GM21360 (cell line): ENCODE measurements around the gene C1QTNF9.
A peak's percentile ranks its signal among the peaks of the same experiment; 100 is the strongest.
"Not testable (repeated sequence)": the region's sequence is repeated elsewhere in the genome, so short reads cannot be mapped to it uniquely, and the experiment has no call there.

Experiments used
- ATAC-seq: cut with Tn5 transposase; IDR thresholded peaks from one replicate; pipeline ENCODE4 v1.9.1; 2021; ENCODE audit warnings: mild to moderate bottlenecking, moderate library complexity; ENCODE audit not compliant: unreplicated experiment

C1QTNF9 gene

DNA sequence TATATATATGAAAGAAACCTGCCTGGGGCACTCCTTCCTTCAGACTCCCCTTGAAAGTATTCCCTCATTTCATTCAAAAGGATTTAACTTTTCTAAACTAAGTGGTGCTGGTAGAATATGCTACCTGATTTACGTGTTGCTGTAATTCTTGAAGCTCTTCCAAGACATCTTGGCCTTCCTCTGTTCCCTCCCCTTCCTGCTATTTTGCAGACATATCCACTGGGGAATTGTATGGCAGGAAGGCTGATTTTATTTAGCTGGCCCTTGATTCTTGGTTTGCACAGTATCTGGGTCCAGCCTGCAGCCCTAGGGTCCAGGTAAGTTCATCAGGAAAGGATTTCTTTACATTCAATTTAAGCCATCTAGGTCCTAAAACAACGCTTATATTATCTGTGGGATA is at the start of gene C1QTNF9:
Gene C1QTNF9, plus strand, starts transcription at position 281 of the 400 bp plus-strand sequence. CDS start 6,424 bp downstream, outside the sequence.
- ATAC-seq: not testable (repeated sequence)

DNA sequence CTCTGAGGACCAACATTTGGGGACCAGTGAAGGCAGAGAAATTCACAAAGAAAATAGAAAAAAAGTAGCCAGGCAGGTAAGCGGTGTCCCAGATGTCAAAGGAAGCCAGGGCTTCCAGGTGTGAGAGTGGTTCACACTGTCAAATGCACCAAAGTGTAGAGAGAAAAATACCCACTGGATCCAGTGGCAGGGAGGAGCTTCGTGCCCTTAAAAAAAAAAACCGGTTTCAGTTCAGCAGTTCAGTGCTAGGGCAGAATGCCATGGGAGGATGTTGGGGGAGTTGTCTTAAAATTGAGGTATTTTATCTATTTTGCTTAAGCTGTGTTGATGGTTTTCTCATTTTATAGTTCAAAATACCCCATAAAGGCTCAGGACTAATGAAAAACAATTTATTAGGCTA is 47.8 kb upstream of the C1QTNF9 start:
- ATAC-seq: no peak

GRCh38 chr13:24263632-24264031 is 45.7 kb upstream of the C1QTNF9 start:
- no peak for ATAC-seq

GRCh38 chr13:24264976-24265375 is 44.4 kb upstream of the C1QTNF9 start:
- ATAC-seq: no peak

DNA sequence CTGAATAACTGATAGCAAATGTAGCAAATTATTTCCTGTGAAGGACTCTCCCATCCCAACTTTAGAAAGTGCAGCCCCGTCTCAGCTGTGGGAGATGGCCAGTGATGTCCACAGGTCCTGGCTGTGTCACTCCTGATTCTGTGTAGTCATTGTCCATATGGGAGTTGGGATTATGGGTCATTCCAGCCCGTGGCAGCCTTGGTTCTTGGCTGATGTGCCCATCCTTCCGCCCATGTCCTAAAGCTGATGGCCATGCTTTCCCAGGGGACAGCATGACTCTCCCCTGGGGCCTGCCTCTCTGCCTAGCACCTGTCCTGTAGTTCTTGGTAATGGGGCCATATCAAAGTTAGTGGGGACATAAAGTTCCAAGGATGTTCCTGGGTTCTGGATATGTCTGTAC is 43.9 kb upstream of the C1QTNF9 start:
- no peak for ATAC-seq

- ATAC-seq: no peak
Observed at GRCh38 chr13:24267274-24267673, 42.1 kb upstream of the C1QTNF9 start.

DNA sequence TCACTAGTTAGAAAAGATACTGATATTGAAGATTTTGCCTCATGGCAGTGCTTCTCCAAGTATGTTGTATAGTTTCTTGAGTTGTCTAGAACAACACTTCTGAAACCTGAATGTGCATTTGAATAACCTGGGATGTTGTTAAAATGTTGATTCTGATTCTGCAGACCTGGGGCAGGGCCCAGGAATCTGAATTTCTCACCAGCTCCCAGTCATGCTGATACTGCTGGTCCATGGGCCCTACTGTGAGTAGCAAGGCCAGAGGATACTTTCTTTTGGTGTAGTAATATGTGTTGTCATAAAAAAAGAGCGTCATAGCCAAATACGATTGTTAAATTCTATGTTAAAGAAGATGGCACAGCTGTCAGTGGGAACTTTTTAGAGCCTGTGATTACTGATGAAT is 41.6 kb upstream of the C1QTNF9 start:
- ATAC-seq: no peak

- ATAC-seq: no peak
Observed at GRCh38 chr13:24269821-24270220, 39.6 kb upstream of the C1QTNF9 start.

- ATAC-seq: peak; percentile 52
Observed at GRCh38 chr13:24270639-24271141, 38.7 kb upstream of the C1QTNF9 start.

DNA sequence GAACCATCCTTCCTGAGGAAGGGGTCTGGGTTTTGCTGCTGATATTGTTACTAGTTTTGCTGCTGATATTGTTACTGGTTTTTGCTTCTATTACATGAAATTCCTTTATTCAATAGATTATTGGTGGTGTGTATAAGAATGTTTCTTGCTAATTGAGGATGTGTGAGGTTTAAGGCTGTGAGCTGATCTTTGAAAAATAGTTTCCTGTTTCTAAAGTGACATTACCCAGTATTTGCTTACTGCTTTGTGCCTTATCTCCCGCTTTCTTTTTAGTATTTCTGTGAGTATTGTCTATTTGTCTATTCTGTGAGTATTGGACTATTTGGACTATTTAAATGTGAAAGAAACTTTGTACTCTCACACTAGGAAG is 38.2 kb upstream of the C1QTNF9 start:
- no peak for ATAC-seq

DNA sequence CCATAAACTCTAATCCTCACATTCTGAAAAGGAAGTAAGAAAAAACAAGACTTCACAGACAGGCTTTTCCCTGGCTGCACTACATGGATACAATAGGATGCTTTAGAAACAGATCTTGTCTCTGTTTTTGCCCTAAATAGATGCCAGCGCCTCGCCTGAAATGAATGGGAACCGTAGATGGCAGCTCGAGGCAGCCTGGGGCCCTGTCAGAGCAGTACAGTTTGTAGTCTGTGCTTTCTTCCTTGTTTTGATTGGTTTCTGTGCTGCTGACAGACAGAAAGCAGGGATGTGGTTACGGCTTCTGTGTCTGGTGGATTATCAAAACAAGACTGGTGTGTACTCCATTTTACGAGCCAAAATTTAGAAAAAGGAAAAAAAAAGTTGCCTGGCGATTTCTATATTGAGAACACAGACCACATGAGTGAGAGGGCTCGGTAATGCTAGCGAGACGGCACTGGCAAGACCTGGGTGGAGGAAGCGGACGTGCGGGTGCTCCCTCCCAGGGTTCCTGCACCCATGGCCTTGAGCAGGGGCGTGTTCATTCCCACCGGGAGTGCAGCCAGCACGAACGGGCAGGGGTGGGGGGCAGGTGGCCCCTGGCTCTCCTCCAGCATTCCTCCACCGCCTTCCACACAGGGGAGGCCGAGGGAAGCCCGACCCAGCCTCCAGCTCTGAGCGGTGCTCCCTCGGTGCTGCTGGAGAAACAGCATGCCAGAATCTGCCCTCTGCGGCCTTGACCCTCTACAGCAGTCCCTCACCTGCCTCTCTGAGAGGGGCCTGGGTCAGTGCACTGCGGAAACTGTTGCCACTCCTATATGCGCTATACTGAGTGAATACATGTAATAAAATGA is 37.6 kb upstream of the C1QTNF9 start:
- peak; percentile 39 for ATAC-seq

DNA sequence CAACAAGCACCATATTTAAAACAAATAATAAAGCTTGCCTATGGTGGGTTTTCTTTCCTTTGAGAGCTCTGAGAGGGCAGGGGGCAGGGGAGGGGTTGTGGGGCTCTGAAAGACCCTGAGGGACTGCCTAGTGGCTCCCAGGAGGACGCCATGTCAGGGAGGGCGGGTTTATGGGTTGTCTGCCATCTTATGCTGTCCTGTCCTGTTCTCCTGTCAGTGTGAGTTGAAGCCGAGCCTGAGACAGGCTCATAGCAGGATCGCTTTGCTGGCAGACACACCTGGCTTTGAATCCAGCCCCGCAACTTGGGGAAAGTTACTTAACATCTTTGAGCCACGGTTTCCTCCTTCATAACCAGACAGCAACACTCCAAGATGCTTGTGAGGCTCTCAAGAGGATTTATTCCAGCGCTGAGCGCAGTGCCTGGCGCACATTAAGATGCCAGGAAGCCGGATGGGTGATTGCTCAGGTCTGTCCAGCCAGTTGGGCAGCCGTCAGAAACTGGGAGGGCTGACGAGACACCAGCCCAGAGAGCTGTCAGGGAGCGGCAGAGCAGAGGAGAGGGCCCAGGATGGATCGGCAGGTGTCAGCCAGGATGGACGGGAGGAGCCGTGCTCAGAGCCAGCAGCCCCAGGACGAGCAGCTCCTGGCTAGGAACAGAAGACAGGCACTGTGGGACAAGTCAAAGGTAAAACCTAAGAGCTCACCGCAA is 36.8 kb upstream of the C1QTNF9 start:
- no peak for ATAC-seq

GRCh38 chr13:24273926-24274325 is 35.5 kb upstream of the C1QTNF9 start:
- ATAC-seq: no peak

- peak; percentile 54 for ATAC-seq
Observed at GRCh38 chr13:24274452-24275021, 34.8 kb upstream of the C1QTNF9 start.

- ATAC-seq: no peak
Observed at GRCh38 chr13:24275041-24275440, 34.3 kb upstream of the C1QTNF9 start.

- no peak for ATAC-seq
Observed at GRCh38 chr13:24276306-24276705, 33.1 kb upstream of the C1QTNF9 start.

DNA sequence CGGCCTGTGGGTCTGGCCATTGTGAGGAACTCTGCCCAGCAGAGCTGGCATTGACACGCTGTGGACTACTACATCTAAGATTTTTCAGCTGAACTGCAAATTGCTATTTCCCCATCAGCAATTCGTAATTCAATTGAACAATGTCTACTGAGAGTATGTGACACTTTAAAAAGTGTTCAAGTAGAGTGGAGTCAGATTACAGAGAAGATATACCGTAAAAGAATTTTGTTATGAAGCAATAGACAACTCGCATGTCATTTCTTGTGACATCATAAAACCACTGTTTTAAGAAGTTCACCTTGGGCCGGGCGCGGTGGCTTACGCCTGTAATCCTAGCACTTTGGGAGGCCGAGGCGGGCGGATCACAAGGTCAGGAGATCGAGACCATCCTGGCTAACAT is 32.5 kb upstream of the C1QTNF9 start:
- ATAC-seq: no peak

DNA sequence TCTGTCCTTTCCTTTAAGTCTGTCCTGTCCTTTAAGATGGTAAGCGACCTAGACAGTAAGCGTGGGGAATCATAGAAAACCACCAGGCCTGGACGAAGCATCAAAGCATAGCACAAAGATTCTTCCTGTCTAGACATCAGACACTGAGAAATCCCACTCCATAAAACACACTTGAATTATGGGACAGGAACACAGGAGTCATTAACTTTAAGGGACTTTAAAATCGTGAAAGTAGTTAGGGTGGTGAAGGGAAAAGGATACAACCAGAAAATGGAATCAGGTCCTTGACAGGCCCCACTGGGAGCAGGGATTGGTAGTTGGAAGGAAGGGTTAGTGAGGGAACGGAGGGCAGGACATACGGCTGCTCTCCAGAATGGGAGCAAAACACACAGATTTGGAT is 31.6 kb upstream of the C1QTNF9 start:
- no peak for ATAC-seq

- no peak for ATAC-seq
Observed at GRCh38 chr13:24279327-24280110, 29.9 kb upstream of the C1QTNF9 start.

DNA sequence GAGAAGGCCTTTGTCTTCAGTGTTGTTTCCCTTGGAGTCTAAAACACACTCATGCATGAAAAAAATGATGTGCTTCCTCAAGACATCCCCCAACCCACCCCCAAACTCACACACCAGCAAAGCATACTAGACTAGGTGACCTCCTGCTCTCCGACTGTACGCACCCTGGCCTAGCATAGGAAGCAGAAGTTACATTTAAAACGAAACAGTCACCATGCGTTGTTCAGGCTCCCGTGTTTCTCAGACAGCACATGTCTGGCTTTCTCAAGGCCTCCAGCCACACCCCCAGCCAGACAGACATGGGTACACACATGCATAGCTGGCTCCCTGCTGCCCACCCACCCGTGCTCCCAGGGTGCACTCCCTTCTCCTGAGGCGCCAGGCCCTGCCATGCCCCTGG is 28.7 kb upstream of the C1QTNF9 start:
- ATAC-seq: no peak
